WTC11 (cell line): ENCODE data around the gene SPINK6. TPM values are rescaled to one million over a fixed set of nuclear protein-coding genes. Genes with fewer than 3 reads are reported as not detected.

ENCODE experiments used
- ATAC-seq: fragments of 200-7000 bp; cut with Tn5 transposase; 2 replicates; pipeline ENCODE4 v1.10.0; 2021; ENCODE audit warnings: mild to moderate bottlenecking, moderate library complexity
- CTCF ChIA-PET: fragments of 300-600 bp; sonication (Branson Sonifier 250); formaldehyde crosslinking; loops from one replicate; lab custom pipeline; 2021; ENCODE audit warnings: antibody characterized with exemption; lab: Charles Lee
- POLR2A ChIA-PET: fragments of 350-600 bp; sonication (Branson Sonifier 250); formaldehyde crosslinking; loops from one replicate; lab custom pipeline; 2021; ENCODE audit warnings: antibody characterized with exemption; lab: Charles Lee
- DNase-seq: peaks from one replicate; pipeline ENCODE4 v3.0.0; 2021; ENCODE audit warnings: low spot score
- H3K27ac Mint-ChIP-seq: 2 replicates; pipeline ENCODE4 v1.8.0; 2021; ENCODE audit warnings: mixed read lengths
- H3K27me3 Mint-ChIP-seq: 2 replicates; pipeline ENCODE4 v1.8.0; 2021; ENCODE audit warnings: low read depth, mild to moderate bottlenecking, moderate library complexity, mixed read lengths
- H3K36me3 Mint-ChIP-seq: 2 replicates; pipeline ENCODE4 v1.8.0; 2021; ENCODE audit warnings: mixed read lengths
- H3K4me1 Mint-ChIP-seq: 2 replicates; pipeline ENCODE4 v1.8.0; 2022; ENCODE audit warnings: mixed read lengths
- H3K4me3 Mint-ChIP-seq: 2 replicates; pipeline ENCODE4 v1.8.0; 2021; ENCODE audit warnings: mild to moderate bottlenecking, moderate library complexity, mixed read lengths
- H3K9me3 Mint-ChIP-seq: 2 replicates; pipeline ENCODE4 v1.8.0; 2021; ENCODE audit warnings: mixed read lengths
- HMGA2 ChIP-seq: fragments of 250-450 bp; sonication (Bioruptor Pico); IDR thresholded peaks from 2 replicates; pipeline ENCODE4 v1.4.0; 2021; ENCODE audit warnings: mild to moderate bottlenecking, moderate library complexity
- NR3C1 ChIP-seq: sonication (generic); formaldehyde crosslinking; conservative IDR thresholded peaks from 2 replicates; pipeline ENCODE4 v1.8.1; 2023; ENCODE audit warnings: low read depth, mild to moderate bottlenecking, missing genetic modification reagents
- ZNF219 ChIP-seq: sonication (generic); formaldehyde crosslinking; IDR thresholded peaks from 2 replicates; pipeline ENCODE4 v1.8.0; 2023; ENCODE audit warnings: missing genetic modification reagents, mild to moderate bottlenecking, borderline replicate concordance
- total RNA-seq: library from RNA; stranded (reverse); gene quantifications from 3 replicates; pipeline ENCODE4 v1.2.3, GENCODE V29; 2021

SPINK6 gene
- total RNA-seq, 1 experiment from 2014 or later: not detected

- ATAC-seq (no peak), DNase-seq (no peak)
- Mint-ChIP-seq H3K27ac (no peak overlapping the region), H3K4me3 (no peak overlapping the region), H3K4me1 (no peaks in the 10 kb centered on the region), H3K9me3 (peaks cover 32% of the 10 kb centered on the region), H3K27me3 (peaks cover 3% of the 10 kb centered on the region; the same call in 1 of the 2 replicates), H3K36me3 (peaks cover 10% of the 10 kb centered on the region)
- CTCF ChIA-PET: no interaction called here
- POLR2A ChIA-PET: no interaction called here
- TF ChIP-seq HMGA2 (CRISPR knock-in tag) (no peak), NR3C1 (CRISPR knock-in tag) (no peak), ZNF219 (no peak)
- TF ChIP-seq, all 79 proteins: peak for 0
These were observed 58.4 kb downstream of the SPINK6 start for GRCh38 chr5:148261221-148261620.

Other genes with a start within 250 kb of the SPINK6 start
- 5.9 to 10.5 TPM (median 8.4 TPM) in 3 replicates for gene SPINK5, start 139.1 kb upstream of the SPINK6 start, total RNA-seq
- not detected in 3 replicates for gene SPINK14, start 34.5 kb upstream of the SPINK6 start, total RNA-seq
- gene MARCOL, start 35.5 kb downstream of the SPINK6 start, total RNA-seq: not detected in 3 replicates
- gene SPINK13, start 65.8 kb downstream of the SPINK6 start, total RNA-seq: 0.17 TPM in 1 of 3 replicates, not detected in the others
- gene SPINK7, start 109.4 kb downstream of the SPINK6 start, total RNA-seq: not detected in 3 replicates
- not detected in 3 replicates for gene SPINK9, start 132.5 kb downstream of the SPINK6 start, total RNA-seq
- 30.4 to 35.8 TPM (median 34.8 TPM) in 3 replicates for gene FBXO38, start 180.9 kb downstream of the SPINK6 start, total RNA-seq